Mucosa of descending colon (tissue), 3 donors: Measurements from ENCODE around the gene NLK. TPM values are rescaled to one million over a fixed set of nuclear protein-coding genes. Genes with fewer than 3 reads are reported as not detected.

Source experiments
- ATAC-seq: fragments of 200-7000 bp; cut with Tn5 transposase; one replicate; pipeline ENCODE4 v1.9.1; 2020; ENCODE audit warnings: mild to moderate bottlenecking, moderate library complexity
- DNase-seq, 3 donors: peaks; one replicate each; pipeline ENCODE4 v3.0.0-alpha.2; 2020
- H3K36me3 ChIP-seq: fragments of 200-600 bp; one replicate; pipeline ENCODE4 v1.8.0; 2021; ENCODE audit warnings: low read depth, mild to moderate bottlenecking
- H3K4me1 ChIP-seq: fragments of 200-600 bp; one replicate; pipeline ENCODE4 v1.8.0; 2021; ENCODE audit warnings: low read depth, mild to moderate bottlenecking
- H3K4me3 ChIP-seq: fragments of 200-600 bp; one replicate; pipeline ENCODE4 v1.8.0; 2021; ENCODE audit warnings: mild to moderate bottlenecking
- H3K9me3 ChIP-seq: fragments of 200-600 bp; one replicate; pipeline ENCODE4 v1.8.0; 2021; ENCODE audit warnings: mild to moderate bottlenecking
- intact Hi-C, 2 donors: fragments of 100-400 bp; cut with DNase I in 1 of 2; cut with micrococcal nuclease in 1 of 2; formaldehyde crosslinking; loops; one replicate each; pipeline versions ENCODE4 v1.11.0 to v1.11.1; 2022; cut with DNase I, micrococcal nuclease
- total RNA-seq, 3 donors: library from RNA; stranded (reverse); fragmentation: NEBNext Ultra II Directional in 2 of 3; extraction: Animal tissue kit (Norgen Biotek cat#: 25700) in 2 of 3; gene quantifications; one replicate each; pipeline versions ENCODE4 v1.2.1 to v1.2.4, GENCODE V29; 2021 to 2023
- TF ChIP-seq, protein P1 (sequence below): fragments of 200-600 bp; IDR thresholded peaks from one replicate; pipeline ENCODE4 v1.8.0; 2022; ENCODE audit warnings: antibody characterized with exemption, mild to moderate bottlenecking
- donor health status: DM: no; HTN: no; CAD: no; lungs with moderate emphysema.
- donor health status: DM: no; HTN: no; CAD: no.
- donor health status: DM: no; HTN: yes; CAD: no.

NLK gene
- total RNA-seq, 3 donors from 2014 or later: 20.4 to 24.1 (median 21.0) TPM

DNA sequence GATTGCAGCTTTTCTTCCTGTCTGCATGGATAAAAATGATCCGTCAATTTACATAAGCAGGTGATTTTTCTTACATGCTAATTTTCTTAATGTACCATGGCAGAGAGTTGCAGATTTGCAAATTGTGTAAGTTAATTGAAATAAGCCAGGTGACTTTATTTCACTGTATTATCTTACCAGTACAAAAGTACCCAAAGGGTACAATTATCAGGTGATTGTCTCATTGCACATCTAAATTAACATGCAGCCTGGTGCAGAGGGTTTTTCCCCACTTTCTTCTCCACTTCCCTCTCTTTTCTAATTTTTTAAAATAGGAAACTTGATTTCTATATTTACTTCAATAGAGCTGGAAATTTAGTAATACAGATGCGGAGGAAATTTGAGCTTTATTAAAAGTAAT is 11.2 kb downstream of the NLK start:
- H3K4me1 ChIP-seq: peaks cover 16% of the 10 kb centered on the region
- no peaks in the 10 kb centered on the region for H3K36me3 ChIP-seq
- intact Hi-C loops: no loop called here
- TF ChIP-seq, protein P1, sequence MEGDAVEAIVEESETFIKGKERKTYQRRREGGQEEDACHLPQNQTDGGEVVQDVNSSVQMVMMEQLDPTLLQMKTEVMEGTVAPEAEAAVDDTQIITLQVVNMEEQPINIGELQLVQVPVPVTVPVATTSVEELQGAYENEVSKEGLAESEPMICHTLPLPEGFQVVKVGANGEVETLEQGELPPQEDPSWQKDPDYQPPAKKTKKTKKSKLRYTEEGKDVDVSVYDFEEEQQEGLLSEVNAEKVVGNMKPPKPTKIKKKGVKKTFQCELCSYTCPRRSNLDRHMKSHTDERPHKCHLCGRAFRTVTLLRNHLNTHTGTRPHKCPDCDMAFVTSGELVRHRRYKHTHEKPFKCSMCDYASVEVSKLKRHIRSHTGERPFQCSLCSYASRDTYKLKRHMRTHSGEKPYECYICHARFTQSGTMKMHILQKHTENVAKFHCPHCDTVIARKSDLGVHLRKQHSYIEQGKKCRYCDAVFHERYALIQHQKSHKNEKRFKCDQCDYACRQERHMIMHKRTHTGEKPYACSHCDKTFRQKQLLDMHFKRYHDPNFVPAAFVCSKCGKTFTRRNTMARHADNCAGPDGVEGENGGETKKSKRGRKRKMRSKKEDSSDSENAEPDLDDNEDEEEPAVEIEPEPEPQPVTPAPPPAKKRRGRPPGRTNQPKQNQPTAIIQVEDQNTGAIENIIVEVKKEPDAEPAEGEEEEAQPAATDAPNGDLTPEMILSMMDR: no peak
- no peaks in the 10 kb centered on the region for H3K9me3 ChIP-seq
- DNase-seq (no peak), ATAC-seq (no peak)
- no peak overlapping the region for H3K4me3 ChIP-seq

DNA sequence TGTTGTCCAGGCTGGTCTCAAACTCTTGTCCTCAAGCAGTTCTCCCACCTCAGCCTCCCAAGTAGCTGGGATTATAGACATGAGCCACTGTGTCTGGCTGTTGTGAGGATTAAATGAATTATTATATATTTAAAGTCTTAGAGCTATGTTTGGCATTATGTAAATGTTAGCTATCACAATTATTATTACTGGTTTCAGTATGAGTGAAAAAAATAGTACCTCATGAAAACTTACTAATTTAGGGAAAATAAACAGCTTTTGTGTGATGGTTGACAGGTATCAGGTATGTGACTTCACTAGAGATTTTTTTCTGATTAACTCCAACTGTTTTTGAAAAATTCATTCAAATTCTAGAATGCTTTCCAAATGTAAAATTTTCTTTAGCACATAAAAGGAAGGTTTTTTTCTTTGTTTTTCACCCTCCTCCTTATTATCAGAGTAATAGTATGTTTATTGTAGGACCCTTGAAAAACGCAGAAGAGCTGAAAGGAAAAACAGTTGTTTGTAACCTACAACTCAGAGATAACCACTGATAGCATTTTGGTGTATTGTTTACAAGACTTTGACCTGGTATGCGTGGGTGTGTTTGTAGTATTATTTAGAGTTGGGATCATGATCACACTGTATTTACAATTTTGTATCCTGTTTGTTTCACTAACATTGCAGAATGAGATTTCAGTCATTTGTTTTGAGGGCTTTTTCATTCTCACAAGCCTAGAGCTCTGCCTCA is 13.2 kb downstream of the NLK start:
- H3K4me1 ChIP-seq: peaks cover 16% of the 10 kb centered on the region
- intact Hi-C loops: no loop called here
- H3K4me3 ChIP-seq: no peak overlapping the region
- H3K36me3 ChIP-seq: no peaks in the 10 kb centered on the region
- DNase-seq (no peak), ATAC-seq (no peak)
- TF ChIP-seq, protein P1: no peak
- H3K9me3 ChIP-seq: no peaks in the 10 kb centered on the region

DNA sequence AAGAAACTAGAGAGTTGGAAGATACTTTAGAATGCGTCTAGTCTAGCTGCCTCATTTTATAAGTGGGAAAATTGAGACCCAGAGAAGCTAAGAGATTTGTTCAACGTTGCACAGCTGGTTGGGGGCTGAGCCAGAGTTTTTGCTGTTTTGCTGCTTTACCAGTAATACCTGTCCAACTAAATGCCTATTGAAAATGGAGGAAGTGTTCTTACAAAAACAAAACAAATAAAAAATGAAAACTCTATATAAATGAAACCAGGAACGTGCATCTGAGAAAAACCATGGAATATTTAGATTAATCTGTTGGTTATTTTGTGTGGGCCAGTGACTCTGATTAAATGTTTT is 13.8 kb downstream of the NLK start:
- TF ChIP-seq, protein P1: no peak
- Histone ChIP-seq H3K4me3 (no peak overlapping the region), H3K36me3 (no peaks in the 10 kb centered on the region), H3K4me1 (peaks cover 16% of the 10 kb centered on the region), H3K9me3 (no peaks in the 10 kb centered on the region)
- DNase-seq (no peak), ATAC-seq (no peak)
- intact Hi-C loops: no loop called here

DNA sequence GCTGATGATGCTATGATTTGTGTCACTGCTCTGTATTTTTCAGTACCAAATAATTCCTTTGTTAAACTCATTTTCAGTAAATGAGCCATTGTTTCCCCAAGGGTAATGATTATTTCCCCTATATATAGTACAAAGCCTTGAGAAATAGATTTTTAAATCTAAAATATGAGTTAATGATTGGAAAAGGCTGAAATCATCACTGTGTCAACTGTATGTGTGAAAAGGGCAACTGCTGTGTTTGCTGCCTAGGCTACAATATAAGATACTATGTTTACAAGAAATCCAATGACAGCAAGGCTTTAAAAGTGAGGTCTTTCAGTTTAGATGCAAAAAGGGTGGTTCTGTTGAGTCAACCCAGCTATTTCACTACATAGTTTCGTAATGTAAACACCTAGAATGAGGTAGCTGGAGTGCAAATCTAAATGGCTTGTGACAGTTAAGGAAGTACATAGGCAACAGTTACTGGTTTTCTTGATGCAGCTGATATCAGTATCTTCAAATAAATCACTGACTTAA is 15.3 kb downstream of the NLK start:
- TF ChIP-seq, protein P1: no peak
- no peak overlapping the region for H3K4me3 ChIP-seq
- no peaks in the 10 kb centered on the region for H3K9me3 ChIP-seq
- no peak for DNase-seq
- H3K36me3 ChIP-seq: no peaks in the 10 kb centered on the region
- H3K4me1 ChIP-seq: peaks cover 16% of the 10 kb centered on the region
- intact Hi-C loops: no loop called here
- ATAC-seq: peak; percentile 98

DNA sequence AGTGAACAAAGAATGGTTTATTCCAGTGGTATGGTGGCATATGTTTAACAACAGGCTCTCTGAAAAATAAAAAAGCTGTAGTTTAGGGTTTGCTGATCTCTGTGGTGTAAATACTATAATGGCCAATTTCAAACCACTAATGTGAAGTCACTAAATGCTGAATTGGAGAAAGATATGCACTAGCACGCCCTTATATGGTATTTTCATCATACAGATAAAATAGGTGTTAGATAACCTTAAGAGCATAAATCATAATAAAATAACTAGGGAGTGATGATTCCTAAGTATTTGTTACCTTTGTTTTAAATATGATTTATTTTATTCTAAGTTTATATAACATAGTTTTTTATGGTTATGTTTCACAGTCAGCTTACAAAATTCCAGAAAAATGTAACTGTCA is 17.2 kb downstream of the NLK start:
- ATAC-seq (no peak), DNase-seq (no peak)
- no peak overlapping the region for H3K4me3 ChIP-seq
- TF ChIP-seq, protein P1: no peak
- no peaks in the 10 kb centered on the region for H3K9me3 ChIP-seq
- intact Hi-C loops: loop anchor here in 1 of 2 donors (10.0 kb wide), 1 partner anchor 65 kb away; no protein-coding TSS in a partner anchor
- peaks cover 15% of the 10 kb centered on the region for H3K4me1 ChIP-seq
- no peaks in the 10 kb centered on the region for H3K36me3 ChIP-seq
